ENCODE results near the gene NDST1. TPM values are rescaled to one million over a fixed set of nuclear protein-coding genes. Genes with fewer than 3 reads are reported as not detected.

NDST1 gene
- total RNA-seq, 1 donor from 2014 or later, result 101 TPM

Other genes starting within 250 kb of the NDST1 start
- 0.26 and 3.7 TPM in 2 replicates for gene CAMK2A, start 218.4 kb upstream of the NDST1 start, total RNA-seq (ENCODE audit: low replicate concordance)
- gene ARSI, start 205.2 kb upstream of the NDST1 start, total RNA-seq (ENCODE audit: low replicate concordance), result 1.4 and 4.6 TPM in 2 replicates
- 42.6 and 65.3 TPM in 2 replicates for gene TCOF1, start 150.4 kb upstream of the NDST1 start, total RNA-seq (ENCODE audit: low replicate concordance)
- 24.9 and 37.2 TPM in 2 replicates for gene CD74, start 95.2 kb upstream of the NDST1 start, total RNA-seq (ENCODE audit: low replicate concordance)
- 2,469 and 2,543 TPM in 2 replicates for gene RPS14, start 58.4 kb upstream of the NDST1 start, total RNA-seq (ENCODE audit: low replicate concordance)
- gene SYNPO, start 132.5 kb downstream of the NDST1 start, total RNA-seq (ENCODE audit: low replicate concordance), result 2.8 and 24.5 TPM in 2 replicates
- gene MYOZ3, start 153.1 kb downstream of the NDST1 start, total RNA-seq (ENCODE audit: low replicate concordance), result 0.17 and 6.1 TPM in 2 replicates
- gene RBM22, start 192.9 kb downstream of the NDST1 start, total RNA-seq (ENCODE audit: low replicate concordance), result 49.2 and 65.8 TPM in 2 replicates

Measured in type B pancreatic cell (in vitro differentiated cells).